OCI-LY7 (cell line): ENCODE data around the gene C22orf23.

Experiments
- CTCF ChIP-seq: fragments of 200-600 bp; sonication (generic); conservative IDR thresholded peaks from 2 replicates; pipeline ENCODE4 v1.5.1; 2014; ENCODE audit warnings: mild to moderate bottlenecking, antibody characterized with exemption, low read length, moderate library complexity, mixed read lengths
- EZH2phosphoT487 ChIP-seq: fragments of 200-600 bp; sonication (generic); IDR thresholded peaks from 2 replicates; pipeline ENCODE4 v1.6.1; 2018; ENCODE audit warnings: low read depth, borderline replicate concordance, mild to moderate bottlenecking, mixed run types, antibody characterized with exemption, low read length, moderate library complexity, mixed read lengths

- TF ChIP-seq CTCF: no peak
- no peak for TF ChIP-seq EZH2phosphoT487
These were observed 45.1 kb upstream of the C22orf23 start for GRCh38 chr22:37998543-37998942.
